ENCODE measurements around the gene MRPS18B.

Gene MRPS18B

DNA sequence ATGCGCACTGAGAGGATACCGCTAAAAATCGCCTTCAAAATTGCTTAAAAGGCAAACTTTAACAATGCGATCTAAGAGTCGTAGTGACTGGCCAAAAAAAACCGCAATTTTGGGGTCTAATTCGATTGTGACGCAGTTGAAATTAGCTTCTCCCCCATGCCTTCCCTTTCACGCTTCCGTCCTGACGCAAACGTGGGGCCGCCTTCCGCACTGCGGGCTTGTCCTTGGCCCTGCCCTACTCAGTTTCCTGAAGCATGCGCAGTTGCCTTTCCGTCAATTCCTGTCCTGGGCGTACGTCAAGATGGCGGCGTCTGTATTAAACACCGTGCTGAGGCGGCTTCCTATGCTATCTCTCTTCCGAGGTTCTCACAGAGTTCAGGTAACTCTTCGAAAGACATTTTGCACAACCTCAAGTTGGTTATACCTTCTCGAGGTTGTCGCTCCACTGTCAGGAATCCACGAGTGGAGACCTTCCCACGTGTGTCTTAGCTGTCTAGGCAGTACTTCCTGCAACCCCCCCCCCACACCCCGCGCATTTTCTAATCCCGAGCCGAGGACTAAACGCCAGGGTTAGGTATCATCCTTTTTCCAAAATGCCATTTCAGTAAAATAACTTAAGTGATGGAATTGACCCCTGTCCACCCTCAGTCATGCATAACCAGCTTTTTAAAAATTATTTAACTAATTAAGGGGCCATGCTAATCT is at the start of gene MRPS18B:
Gene MRPS18B (plus strand): TSS at position 276 of the 705 bp plus-strand sequence. CDS start 26 bp downstream, at position 302.
- DNase-seq (ENCODE audit: low spot score): peak; percentile 99

GRCh38 chr6:30568245-30568644 is 49.4 kb upstream of the MRPS18B start:
- no peak for DNase-seq (ENCODE audit: low spot score)

DNA sequence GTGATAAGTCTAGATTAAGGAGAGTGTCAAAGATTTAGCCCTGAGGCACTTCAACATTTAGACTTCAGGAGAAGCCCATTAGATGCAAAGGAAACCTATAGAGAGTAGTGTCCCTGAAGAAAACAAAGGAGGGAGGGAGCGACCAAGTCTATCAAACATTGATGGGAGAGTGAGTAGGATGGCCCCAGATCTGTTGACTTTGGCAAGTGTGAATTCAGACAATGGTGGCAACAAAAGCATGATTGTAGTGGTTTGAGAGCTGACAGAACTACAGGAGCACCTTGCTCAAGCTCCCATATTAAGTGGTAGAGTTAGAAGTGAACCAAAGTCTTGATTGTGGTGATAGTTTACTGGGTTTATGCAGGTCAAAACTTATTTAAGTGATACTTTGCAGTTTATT is 47.4 kb upstream of the MRPS18B start:
- no peak for DNase-seq (ENCODE audit: low spot score)

- no peak for DNase-seq (ENCODE audit: low spot score)
Measured at GRCh38 chr6:30570740-30571074, 46.9 kb upstream of the MRPS18B start.

- DNase-seq (ENCODE audit: low spot score): peak; percentile 98
Measured at GRCh38 chr6:30571075-30571761, 46.4 kb upstream of the MRPS18B start, which contains the start of gene ABCF1. TSS of gene ABCF1 (plus strand) at chr6:30571442. CDS start at chr6:30571488, 46 bp downstream.

- DNase-seq (ENCODE audit: low spot score): no peak
Measured at GRCh38 chr6:30571762-30572082, 45.9 kb upstream of the MRPS18B start.

DNA sequence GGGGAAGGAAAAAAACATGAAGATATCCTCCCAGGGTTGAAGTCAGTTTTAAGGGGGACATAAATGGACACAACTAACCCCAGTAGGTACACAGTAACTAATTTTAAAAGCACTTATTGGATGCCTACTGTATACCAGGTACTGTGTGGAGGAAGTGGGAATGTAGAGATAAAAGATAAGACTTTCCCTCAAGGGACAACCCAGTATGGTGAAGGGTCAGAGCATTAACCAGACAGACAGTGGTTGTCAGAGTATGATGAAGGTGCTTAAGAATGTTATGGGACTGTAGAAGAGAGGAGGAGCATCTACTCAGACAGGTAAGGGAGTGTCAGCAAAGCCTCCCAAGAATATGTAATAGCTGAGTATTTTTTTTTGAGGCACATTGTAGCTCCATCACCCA is 45.5 kb upstream of the MRPS18B start:
- no peak for DNase-seq (ENCODE audit: low spot score)

DNA sequence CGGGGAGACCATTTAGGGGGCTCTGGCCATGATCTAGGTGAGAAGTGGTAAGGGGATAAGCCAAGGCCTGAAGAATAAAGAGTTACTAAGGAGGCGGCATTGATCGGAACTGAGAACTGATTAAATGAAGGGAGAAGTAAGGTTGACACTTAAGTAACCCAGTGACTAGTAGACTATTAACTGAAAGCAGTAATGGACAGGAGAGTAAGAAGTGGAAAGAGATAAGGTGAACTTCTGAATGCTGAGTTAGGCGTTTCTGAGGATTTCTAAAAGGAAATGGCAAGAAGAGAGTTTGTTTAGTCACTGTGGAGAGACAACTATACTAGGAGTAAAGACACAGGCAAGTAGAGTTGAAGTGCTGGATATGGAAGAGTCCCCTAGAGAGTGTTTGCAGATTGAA is 44.5 kb upstream of the MRPS18B start:
- DNase-seq (ENCODE audit: low spot score): no peak

GRCh38 chr6:30578051-30578450 is 39.6 kb upstream of the MRPS18B start:
- DNase-seq (ENCODE audit: low spot score): no peak

GRCh38 chr6:30583921-30584320 is 33.7 kb upstream of the MRPS18B start:
- no peak for DNase-seq (ENCODE audit: low spot score)

GRCh38 chr6:30589754-30590358 is 27.8 kb upstream of the MRPS18B start:
- DNase-seq (ENCODE audit: low spot score): no peak

DNA sequence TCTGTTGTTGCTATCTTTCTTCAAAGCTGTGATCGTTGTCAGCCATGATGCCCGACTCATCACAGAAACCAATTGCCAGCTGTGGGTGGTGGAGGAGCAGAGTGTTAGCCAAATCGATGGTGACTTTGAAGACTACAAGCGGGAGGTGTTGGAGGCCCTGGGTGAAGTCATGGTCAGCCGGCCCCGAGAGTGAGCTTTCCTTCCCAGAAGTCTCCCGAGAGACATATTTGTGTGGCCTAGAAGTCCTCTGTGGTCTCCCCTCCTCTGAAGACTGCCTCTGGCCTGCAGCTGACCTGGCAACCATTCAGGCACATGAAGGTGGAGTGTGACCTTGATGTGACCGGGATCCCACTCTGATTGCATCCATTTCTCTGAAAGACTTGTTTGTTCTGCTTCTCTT is 27.1 kb upstream of the MRPS18B start:
- no peak for DNase-seq (ENCODE audit: low spot score)

DNA sequence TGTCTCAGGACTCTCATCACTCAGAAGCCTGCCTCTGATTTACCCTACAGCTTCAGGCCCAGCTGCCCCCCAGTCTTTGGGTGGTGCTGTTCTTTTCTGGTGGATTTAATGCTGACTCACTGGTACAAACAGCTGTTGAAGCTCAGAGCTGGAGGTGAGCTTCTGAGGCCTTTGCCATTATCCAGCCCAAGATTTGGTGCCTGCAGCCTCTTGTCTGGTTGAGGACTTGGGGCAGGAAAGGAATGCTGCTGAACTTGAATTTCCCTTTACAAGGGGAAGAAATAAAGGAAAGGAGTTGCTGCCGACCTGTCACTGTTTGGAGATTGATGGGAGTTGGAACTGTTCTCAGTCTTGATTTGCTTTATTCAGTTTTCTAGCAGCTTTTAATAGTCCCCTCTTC is 26.6 kb upstream of the MRPS18B start:
- DNase-seq (ENCODE audit: low spot score): no peak

DNA sequence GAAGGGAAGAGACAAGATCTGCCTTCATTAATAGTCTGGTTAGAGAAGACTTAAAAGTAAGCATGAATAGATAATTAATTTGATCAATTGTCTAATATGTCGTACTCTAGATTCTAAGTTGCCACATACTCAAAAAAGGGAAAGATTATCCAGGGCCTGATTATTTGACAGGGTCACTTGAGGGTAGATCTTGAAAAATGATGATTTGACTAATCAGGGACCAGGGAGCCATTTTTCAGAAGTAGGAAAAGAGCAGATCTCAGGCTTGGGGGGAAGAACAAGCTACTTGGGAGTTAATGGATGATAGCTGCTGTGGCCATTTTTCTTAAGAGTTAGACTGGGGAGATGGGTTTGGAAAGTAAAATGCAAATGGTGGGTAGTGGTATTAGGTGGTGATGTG is 25.4 kb upstream of the MRPS18B start:
- no peak for DNase-seq (ENCODE audit: low spot score)

GRCh38 chr6:30597315-30598144 is 20.1 kb upstream of the MRPS18B start:
- peak; percentile 72 for DNase-seq (ENCODE audit: low spot score)

DNA sequence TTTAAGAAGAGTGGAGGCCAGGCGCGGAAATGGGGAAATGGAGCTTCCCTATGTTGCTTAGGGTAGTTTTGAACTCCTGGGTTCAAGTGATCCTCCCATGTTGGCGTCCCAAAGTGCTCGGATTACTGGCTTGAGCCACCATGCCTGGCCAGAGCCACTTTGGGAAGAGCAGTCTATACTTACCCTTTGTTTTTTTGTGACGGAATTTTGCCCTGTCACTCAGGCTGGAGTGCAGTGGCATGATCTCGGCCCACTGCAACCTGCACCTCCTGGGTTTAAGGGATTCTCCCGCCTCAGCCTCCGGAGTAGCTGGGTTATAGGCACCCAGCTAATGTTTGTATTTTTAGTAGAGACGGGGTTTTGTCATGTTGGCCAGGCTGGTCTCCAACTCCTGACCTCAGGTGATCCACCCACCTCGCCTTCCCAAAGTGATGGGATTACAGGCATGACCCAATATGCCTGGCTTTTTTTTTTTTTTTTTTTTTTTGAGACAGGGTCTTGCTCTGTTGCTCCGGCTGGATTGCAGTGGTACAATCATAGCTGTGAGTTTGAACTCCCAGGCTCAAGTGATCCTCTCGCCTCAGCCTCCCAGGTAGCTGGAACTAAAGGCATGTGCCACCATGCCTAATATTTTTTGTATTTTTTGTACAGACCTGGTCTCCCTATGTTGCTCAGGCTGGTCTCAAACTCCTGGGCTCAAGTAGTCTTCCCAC is 18.6 kb upstream of the MRPS18B start:
- no peak for DNase-seq (ENCODE audit: low spot score)

DNA sequence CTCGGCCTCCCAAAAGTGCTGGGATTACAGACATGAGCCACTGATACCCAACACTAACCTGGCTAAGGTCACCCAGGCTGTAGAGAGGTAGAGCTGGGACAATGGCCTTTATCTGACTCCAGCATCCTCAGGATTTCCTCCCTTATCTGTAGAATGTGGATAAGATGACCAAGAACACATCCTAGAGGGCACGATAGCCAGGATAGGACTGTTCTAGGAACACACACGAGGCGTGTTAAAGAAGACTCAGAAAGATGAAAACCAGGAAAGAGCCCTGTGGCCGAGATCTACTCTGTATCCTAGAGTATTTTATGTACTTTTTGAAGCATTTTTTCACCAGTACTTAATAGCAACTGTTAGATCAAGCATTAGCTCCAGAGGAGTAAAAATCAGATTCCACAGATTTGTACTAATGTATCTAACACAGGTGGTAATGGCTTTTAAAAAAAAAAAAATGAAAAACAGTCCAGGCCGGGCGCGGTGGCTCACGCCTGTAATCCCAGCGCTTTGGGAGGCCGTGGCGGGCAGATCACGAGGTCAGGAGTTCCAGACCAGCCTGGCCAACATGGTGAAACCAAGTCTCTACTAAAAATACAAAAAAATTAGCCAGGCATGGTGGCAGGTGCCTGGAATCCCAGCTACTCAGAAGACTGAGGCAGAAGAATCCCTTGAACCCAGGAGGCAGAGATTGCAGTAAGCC is 17.9 kb upstream of the MRPS18B start:
- no peak for DNase-seq (ENCODE audit: low spot score)

DNA sequence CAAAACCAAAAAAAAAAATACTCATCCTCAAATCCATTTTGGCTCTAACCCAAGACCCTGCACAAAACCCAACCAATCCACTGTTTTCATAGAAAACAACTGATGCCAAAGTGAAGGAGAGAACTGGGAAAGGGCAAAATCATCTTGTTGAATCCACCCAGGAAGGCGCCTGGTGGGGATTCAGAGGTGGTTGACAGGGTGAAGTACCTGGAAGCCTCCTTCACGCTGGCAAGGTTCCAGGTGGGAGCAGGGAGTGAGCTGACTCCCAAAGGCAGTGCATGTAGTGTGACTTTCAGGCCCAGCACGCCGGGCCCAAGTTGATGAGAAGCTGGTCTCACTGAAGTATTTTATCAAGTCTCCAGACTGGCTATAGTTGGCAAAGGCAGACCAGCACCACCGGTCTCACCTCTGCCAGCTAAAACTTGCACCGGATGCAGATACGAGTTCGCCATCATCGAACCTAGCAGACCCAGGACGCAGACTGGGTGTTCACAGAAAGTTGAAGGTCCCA is 17.1 kb upstream of the MRPS18B start:
- no peak for DNase-seq (ENCODE audit: low spot score)

DNA sequence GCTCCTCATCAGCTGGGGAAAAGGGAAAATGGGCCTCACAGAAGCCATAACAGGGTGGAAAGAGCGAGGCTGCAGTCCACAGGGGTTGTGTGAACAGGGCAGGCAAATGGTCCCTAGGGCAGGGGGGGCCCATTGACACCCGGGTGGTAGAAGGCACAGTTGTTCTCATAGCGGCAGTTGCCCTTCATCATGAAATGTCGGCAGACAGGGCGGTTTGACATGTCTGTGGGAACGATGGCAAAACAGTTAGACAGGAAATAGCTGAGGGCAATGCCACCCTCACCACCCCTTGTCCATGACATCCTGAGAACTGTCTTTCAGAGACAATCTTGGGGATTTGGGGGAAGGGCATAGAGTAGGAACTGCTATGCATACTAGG is 16.2 kb upstream of the MRPS18B start:
- DNase-seq (ENCODE audit: low spot score): no peak

DNA sequence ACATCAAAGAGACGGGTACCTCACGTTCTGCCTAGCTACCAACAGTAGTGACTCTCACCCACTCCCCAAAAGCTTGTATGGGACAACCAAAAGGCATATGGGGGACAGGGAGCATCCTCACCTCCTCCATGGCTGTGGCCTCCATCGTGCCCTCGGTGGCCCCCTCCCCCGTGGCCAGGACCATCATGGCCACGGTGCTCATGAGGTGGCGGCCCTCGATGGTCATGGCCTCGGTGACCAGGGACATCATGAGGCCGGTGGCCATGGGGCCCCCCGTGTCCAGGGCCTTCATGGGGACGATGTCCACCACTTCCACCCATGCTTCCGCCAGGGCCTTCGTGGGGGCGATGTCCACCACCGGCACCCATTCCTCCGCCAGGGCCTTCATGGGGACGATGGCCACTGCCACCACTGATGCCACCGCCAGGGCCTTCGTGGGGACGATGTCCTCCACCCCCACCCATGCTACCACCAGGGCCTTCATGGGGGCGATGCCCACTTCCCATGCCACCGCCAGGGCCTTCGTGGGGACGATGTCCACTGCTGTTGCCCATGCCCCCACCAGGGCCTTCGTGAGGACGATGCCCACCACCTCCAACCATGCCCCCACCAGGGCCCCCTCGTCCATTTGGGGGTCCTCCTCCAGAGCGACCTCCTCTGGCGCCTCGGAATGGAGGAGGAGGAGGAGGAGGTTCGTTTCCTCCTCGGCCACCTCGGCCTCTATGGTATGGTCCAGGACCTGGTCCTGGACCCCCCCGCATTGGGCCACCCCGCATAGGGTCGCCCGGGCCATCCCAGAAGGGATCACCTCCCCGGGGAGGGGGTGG is 15.6 kb upstream of the MRPS18B start:
- DNase-seq (ENCODE audit: low spot score): no peak
